GM23338 (cell line): ENCODE results near the gene ATF7. TPM values are rescaled to one million over a fixed set of nuclear protein-coding genes. Genes with fewer than 3 reads are reported as not detected.

ENCODE experiments used
- ATAC-seq: fragments of 200-7000 bp; cut with Tn5 transposase; 3 replicates; pipeline ENCODE4 v1.9.1; 2020
- DNase-seq: peaks from one replicate; pipeline ENCODE4 v3.0.0-alpha.2; 2015; ENCODE audit warnings: low spot score
- H2AFZ ChIP-seq: fragments of 200-600 bp; sonication (generic); 2 replicates; pipeline ENCODE4 v1.8.0; 2016; ENCODE audit warnings: antibody characterized with exemption, mild to moderate bottlenecking, moderate library complexity
- H3F3A ChIP-seq: fragments of 200-600 bp; sonication (generic); replicated peaks from 2 replicates; pipeline ENCODE4 v1.8.0; 2017; ENCODE audit warnings: antibody characterized with exemption, mixed run types, low read depth
- H3K27ac ChIP-seq: fragments of 200-600 bp; sonication (generic); 2 replicates; pipeline ENCODE4 v1.6.1; 2016; ENCODE audit warnings: low read depth
- H3K27me3 ChIP-seq: fragments of 200-600 bp; sonication (generic); 2 replicates; pipeline ENCODE4 v1.8.0; 2016; ENCODE audit warnings: mild to moderate bottlenecking, mixed run types, moderate library complexity; ENCODE audit not compliant: insufficient read depth
- H3K36me3 ChIP-seq: fragments of 200-600 bp; sonication (generic); 2 replicates; pipeline ENCODE4 v1.8.0; 2016; ENCODE audit warnings: mild to moderate bottlenecking; ENCODE audit not compliant: insufficient read depth
- H3K4me1 ChIP-seq: fragments of 200-600 bp; sonication (generic); 2 replicates; pipeline ENCODE4 v1.8.0; 2016; ENCODE audit warnings: mild to moderate bottlenecking, moderate library complexity; ENCODE audit not compliant: insufficient read depth
- H3K4me2 ChIP-seq: fragments of 200-600 bp; sonication (generic); 2 replicates; pipeline ENCODE4 v1.7.1; 2017; ENCODE audit warnings: mixed run types
- H3K4me3 ChIP-seq: fragments of 200-600 bp; sonication (generic); 2 replicates; pipeline ENCODE4 v1.6.1; 2016; ENCODE audit warnings: mixed run types
- H3K79me2 ChIP-seq: fragments of 200-600 bp; sonication (generic); replicated peaks from 2 replicates; pipeline ENCODE4 v1.8.0; 2017; ENCODE audit warnings: mild to moderate bottlenecking; ENCODE audit not compliant: insufficient read depth
- H3K9me2 ChIP-seq: fragments of 200-600 bp; sonication (generic); 2 replicates; pipeline ENCODE4 v1.8.0; 2017; ENCODE audit not compliant: insufficient read depth
- H4K20me1 ChIP-seq: fragments of 200-600 bp; sonication (generic); replicated peaks from 2 replicates; pipeline ENCODE4 v1.8.0; 2017; ENCODE audit warnings: mild to moderate bottlenecking; ENCODE audit not compliant: insufficient read depth
- H3K27ac Mint-ChIP-seq: 2 replicates; pipeline ENCODE4 v1.8.0; 2020; ENCODE audit warnings: inconsistent platforms, mild to moderate bottlenecking, moderate library complexity, mixed read lengths
- H3K27me3 Mint-ChIP-seq: 3 replicates; pipeline ENCODE4 v1.8.0; 2022; ENCODE audit warnings: low read depth, mild to moderate bottlenecking, moderate library complexity, mixed read lengths, inconsistent platforms; ENCODE audit not compliant: insufficient read depth, poor library complexity
- H3K36me3 Mint-ChIP-seq: 3 replicates; pipeline ENCODE4 v1.8.0; 2021; ENCODE audit warnings: low read depth, mild to moderate bottlenecking, inconsistent platforms, moderate library complexity, mixed read lengths
- H3K4me1 Mint-ChIP-seq: 3 replicates; pipeline ENCODE4 v1.8.0; 2020; ENCODE audit warnings: mild to moderate bottlenecking, inconsistent platforms, mixed read lengths
- H3K4me3 Mint-ChIP-seq: 3 replicates; pipeline ENCODE4 v1.8.0; 2021; ENCODE audit warnings: moderate library complexity, mild to moderate bottlenecking, inconsistent platforms, mixed read lengths
- H3K9me3 Mint-ChIP-seq: 3 replicates; pipeline ENCODE4 v1.8.0; 2020; ENCODE audit warnings: moderate library complexity, mild to moderate bottlenecking, inconsistent platforms, mixed read lengths
- EZH2 ChIP-seq: fragments of 200-600 bp; sonication (generic); IDR thresholded peaks from one replicate; pipeline ENCODE4 v1.8.0; 2017; ENCODE audit warnings: antibody characterized with exemption, mild to moderate bottlenecking, low read depth; ENCODE audit not compliant: unreplicated experiment
- EZH2phosphoT487 ChIP-seq: fragments of 200-600 bp; sonication (generic); IDR thresholded peaks from one replicate; pipeline ENCODE4 v1.8.1; 2018; ENCODE audit warnings: antibody characterized with exemption; ENCODE audit not compliant: unreplicated experiment
- NANOG ChIP-seq: IDR thresholded peaks from 2 replicates; pipeline ENCODE4 v1.6.1; 2016; ENCODE audit warnings: antibody characterized with exemption, borderline replicate concordance
- POLR2AphosphoS5 ChIP-seq: IDR thresholded peaks from 2 replicates; pipeline ENCODE4 v1.6.1; 2016; ENCODE audit warnings: antibody characterized with exemption, low read depth
- REST ChIP-seq: IDR thresholded peaks from one replicate; pipeline ENCODE4 v1.6.1; 2018; ENCODE audit warnings: antibody characterized with exemption; ENCODE audit not compliant: unreplicated experiment
- STAT1 ChIP-seq: IDR thresholded peaks from one replicate; pipeline ENCODE4 v1.6.1; 2016; ENCODE audit warnings: antibody characterized with exemption; ENCODE audit not compliant: unreplicated experiment
- ZNF114 ChIP-seq: fragments of 250-450 bp; sonication (Bioruptor Pico); IDR thresholded peaks from 2 replicates; pipeline ENCODE4 v1.5.0; 2020; ENCODE audit warnings: mild to moderate bottlenecking, moderate library complexity
- ZNF331 ChIP-seq: fragments of 250-450 bp; sonication (Bioruptor Pico); IDR thresholded peaks from 2 replicates; pipeline ENCODE4 v1.5.0; 2020; ENCODE audit warnings: low read depth, mild to moderate bottlenecking, moderate library complexity
- polyA plus RNA-seq: library from polyadenylated mRNA; unstranded; fragments of >200 nt; fragmentation: Nextera tagmentation; extraction: Ambion mirVana; gene quantifications from 2 replicates; pipeline ENCODE4 v1.2.1, GENCODE V29; 2016
- total RNA-seq: library from RNA; depleted of rRNA; stranded (reverse); fragments of >200 nt; shearing (Covaris generic); gene quantifications from 2 replicates; pipeline ENCODE4 v1.2.3, GENCODE V29; 2014
- TF ChIP-seq, protein P1 (sequence below): fragments of 250-450 bp; sonication (Bioruptor Pico); IDR thresholded peaks from 2 replicates; pipeline ENCODE4 v1.5.0; 2020; ENCODE audit warnings: mild to moderate bottlenecking, moderate library complexity
- TF ChIP-seq, protein P2 (sequence below): IDR thresholded peaks from 2 replicates; pipeline ENCODE4 v1.6.1; 2016; ENCODE audit warnings: antibody characterized with exemption

ATF7 gene
- total and polyA plus RNA-seq, 2 experiments from 2014 or later: 13.9 to 16.3 TPM

- DNase-seq (no peak), ATAC-seq (no peak)
- Histone ChIP-seq H3K4me1 (no peaks in the 10 kb centered on the region), H3K79me2 (no peaks in the 10 kb centered on the region), H3F3A (no peaks in the 10 kb centered on the region), H3K36me3 (peaks cover 11% of the 10 kb centered on the region; the same call in 1 of the 2 replicates), H3K9me2 (no peaks in the 10 kb centered on the region), H2AFZ (no peak overlapping the region), H3K27me3 (no peaks in the 10 kb centered on the region), H3K4me2 (no peak overlapping the region), H4K20me1 (no peaks in the 10 kb centered on the region; the same call in 1 of the 2 replicates), H3K4me3 (no peak overlapping the region), H3K27ac (no peak overlapping the region)
- no peaks in the 10 kb centered on the region for H3K4me1 Mint-ChIP-seq
- no peak overlapping the region for H3K27ac Mint-ChIP-seq
- TF ChIP-seq, protein P1, sequence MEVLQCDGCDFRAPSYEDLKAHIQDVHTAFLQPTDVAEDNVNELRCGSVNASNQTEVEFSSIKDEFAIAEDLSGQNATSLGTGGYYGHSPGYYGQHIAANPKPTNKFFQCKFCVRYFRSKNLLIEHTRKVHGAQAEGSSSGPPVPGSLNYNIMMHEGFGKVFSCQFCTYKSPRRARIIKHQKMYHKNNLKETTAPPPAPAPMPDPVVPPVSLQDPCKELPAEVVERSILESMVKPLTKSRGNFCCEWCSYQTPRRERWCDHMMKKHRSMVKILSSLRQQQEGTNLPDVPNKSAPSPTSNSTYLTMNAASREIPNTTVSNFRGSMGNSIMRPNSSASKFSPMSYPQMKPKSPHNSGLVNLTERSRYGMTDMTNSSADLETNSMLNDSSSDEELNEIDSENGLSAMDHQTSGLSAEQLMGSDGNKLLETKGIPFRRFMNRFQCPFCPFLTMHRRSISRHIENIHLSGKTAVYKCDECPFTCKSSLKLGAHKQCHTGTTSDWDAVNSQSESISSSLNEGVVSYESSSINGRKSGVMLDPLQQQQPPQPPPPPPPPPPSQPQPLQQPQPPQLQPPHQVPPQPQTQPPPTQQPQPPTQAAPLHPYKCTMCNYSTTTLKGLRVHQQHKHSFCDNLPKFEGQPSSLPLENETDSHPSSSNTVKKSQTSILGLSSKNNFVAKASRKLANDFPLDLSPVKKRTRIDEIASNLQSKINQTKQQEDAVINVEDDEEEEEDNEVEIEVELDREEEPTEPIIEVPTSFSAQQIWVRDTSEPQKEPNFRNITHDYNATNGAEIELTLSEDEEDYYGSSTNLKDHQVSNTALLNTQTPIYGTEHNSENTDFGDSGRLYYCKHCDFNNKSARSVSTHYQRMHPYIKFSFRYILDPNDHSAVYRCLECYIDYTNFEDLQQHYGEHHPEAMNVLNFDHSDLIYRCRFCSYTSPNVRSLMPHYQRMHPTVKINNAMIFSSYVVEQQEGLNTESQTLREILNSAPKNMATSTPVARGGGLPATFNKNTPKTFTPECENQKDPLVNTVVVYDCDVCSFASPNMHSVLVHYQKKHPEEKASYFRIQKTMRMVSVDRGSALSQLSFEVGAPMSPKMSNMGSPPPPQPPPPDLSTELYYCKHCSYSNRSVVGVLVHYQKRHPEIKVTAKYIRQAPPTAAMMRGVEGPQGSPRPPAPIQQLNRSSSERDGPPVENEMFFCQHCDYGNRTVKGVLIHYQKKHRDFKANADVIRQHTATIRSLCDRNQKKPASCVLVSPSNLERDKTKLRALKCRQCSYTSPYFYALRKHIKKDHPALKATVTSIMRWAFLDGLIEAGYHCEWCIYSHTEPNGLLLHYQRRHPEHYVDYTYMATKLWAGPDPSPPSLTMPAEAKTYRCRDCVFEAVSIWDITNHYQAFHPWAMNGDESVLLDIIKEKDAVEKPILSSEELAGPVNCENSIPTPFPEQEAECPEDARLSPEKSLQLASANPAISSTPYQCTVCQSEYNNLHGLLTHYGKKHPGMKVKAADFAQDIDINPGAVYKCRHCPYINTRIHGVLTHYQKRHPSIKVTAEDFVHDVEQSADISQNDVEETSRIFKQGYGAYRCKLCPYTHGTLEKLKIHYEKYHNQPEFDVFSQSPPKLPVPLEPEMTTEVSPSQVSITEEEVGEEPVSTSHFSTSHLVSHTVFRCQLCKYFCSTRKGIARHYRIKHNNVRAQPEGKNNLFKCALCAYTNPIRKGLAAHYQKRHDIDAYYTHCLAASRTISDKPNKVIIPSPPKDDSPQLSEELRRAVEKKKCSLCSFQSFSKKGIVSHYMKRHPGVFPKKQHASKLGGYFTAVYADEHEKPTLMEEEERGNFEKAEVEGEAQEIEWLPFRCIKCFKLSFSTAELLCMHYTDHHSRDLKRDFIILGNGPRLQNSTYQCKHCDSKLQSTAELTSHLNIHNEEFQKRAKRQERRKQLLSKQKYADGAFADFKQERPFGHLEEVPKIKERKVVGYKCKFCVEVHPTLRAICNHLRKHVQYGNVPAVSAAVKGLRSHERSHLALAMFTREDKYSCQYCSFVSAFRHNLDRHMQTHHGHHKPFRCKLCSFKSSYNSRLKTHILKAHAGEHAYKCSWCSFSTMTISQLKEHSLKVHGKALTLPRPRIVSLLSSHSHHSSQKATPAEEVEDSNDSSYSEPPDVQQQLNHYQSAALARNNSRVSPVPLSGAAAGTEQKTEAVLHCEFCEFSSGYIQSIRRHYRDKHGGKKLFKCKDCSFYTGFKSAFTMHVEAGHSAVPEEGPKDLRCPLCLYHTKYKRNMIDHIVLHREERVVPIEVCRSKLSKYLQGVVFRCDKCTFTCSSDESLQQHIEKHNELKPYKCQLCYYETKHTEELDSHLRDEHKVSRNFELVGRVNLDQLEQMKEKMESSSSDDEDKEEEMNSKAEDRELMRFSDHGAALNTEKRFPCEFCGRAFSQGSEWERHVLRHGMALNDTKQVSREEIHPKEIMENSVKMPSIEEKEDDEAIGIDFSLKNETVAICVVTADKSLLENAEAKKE (CRISPR knock-in tag): no peak
- TF ChIP-seq EZH2phosphoT487: no peak
- no peak for TF ChIP-seq EZH2
- TF ChIP-seq REST: no peak
- TF ChIP-seq ZNF331 (CRISPR knock-in tag): no peak
- no peak for TF ChIP-seq POLR2AphosphoS5
- TF ChIP-seq STAT1: no peak
- TF ChIP-seq, protein P2, sequence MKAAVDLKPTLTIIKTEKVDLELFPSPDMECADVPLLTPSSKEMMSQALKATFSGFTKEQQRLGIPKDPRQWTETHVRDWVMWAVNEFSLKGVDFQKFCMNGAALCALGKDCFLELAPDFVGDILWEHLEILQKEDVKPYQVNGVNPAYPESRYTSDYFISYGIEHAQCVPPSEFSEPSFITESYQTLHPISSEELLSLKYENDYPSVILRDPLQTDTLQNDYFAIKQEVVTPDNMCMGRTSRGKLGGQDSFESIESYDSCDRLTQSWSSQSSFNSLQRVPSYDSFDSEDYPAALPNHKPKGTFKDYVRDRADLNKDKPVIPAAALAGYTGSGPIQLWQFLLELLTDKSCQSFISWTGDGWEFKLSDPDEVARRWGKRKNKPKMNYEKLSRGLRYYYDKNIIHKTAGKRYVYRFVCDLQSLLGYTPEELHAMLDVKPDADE: no peak
- no peak for TF ChIP-seq NANOG
- no peak for TF ChIP-seq ZNF114 (CRISPR knock-in tag)
- peaks cover 10% of the 10 kb centered on the region for H3K36me3 Mint-ChIP-seq
- H3K9me3 Mint-ChIP-seq: no peaks in the 10 kb centered on the region
- H3K27me3 Mint-ChIP-seq: peaks cover 2% of the 10 kb centered on the region
- no peak overlapping the region for H3K4me3 Mint-ChIP-seq
Measured at GRCh38 chr12:53536962-53537361, 89.2 kb downstream of the ATF7 start.
